ENCODE results near the gene ARAF.

ARAF gene

GRCh38 chrX:47564438-47565085 is 3.6 kb downstream of the ARAF start:
- no peak for DNase-seq

GRCh38 chrX:47566841-47567240 is 5.8 kb downstream of the ARAF start:
- DNase-seq, result no peak

- DNase-seq, result no peak
These were observed 7.8 kb downstream of the ARAF start for GRCh38 chrX:47568656-47569295.

GRCh38 chrX:47570794-47571193 is 9.8 kb downstream of the ARAF start:
- DNase-seq, result no peak

- no peak for DNase-seq
These were observed 10.2 kb downstream of the ARAF start for GRCh38 chrX:47571215-47571614.

- DNase-seq, result no peak
These were observed 10.9 kb downstream of the ARAF start for GRCh38 chrX:47571896-47572295.

GRCh38 chrX:47572773-47573340 is 11.9 kb downstream of the ARAF start:
- no peak for DNase-seq

GRCh38 chrX:47573341-47574075 is 12.5 kb downstream of the ARAF start:
- no peak for DNase-seq

- DNase-seq, result no peak
These were observed 13.1 kb downstream of the ARAF start for GRCh38 chrX:47574076-47574546.

- no peak for DNase-seq
These were observed 13.7 kb downstream of the ARAF start for GRCh38 chrX:47574547-47575301.

GRCh38 chrX:47576021-47576898 is 15.3 kb downstream of the ARAF start:
- DNase-seq, result no peak

- DNase-seq, result no peak
These were observed 16.4 kb downstream of the ARAF start for GRCh38 chrX:47577424-47577823.

GRCh38 chrX:47577901-47578300 is 16.9 kb downstream of the ARAF start:
- no peak for DNase-seq

- no peak for DNase-seq
These were observed 17.7 kb downstream of the ARAF start for GRCh38 chrX:47578692-47579091.

- DNase-seq, result no peak
These were observed 18.5 kb downstream of the ARAF start for GRCh38 chrX:47579537-47579936.

- DNase-seq, result peak; percentile 37
These were observed 21.0 kb downstream of the ARAF start, which contains the start of gene TIMP1 for GRCh38 chrX:47581731-47582647. TIMP1 (plus strand) TSS chrX:47582436; CDS start chrX:47583416, 980 bp downstream.

GRCh38 chrX:47583240-47583861 is 22.3 kb downstream of the ARAF start:
- no peak for DNase-seq

GRCh38 chrX:47584714-47585113 is 23.7 kb downstream of the ARAF start:
- DNase-seq, result no peak

GRCh38 chrX:47585273-47585672 is 24.3 kb downstream of the ARAF start:
- DNase-seq, result no peak

Data from effector CD8-positive, alpha-beta T cell (primary cell).